Small intestine (tissue), 7 donors: ENCODE results near the gene NTN3. TPM values are rescaled to one million over a fixed set of nuclear protein-coding genes. Genes with fewer than 3 reads are reported as not detected.

Experiments used
- DNase-seq, 2 donors: peaks; one replicate each; pipeline versions ENCODE4 v3.0.0 to v3.0.0-alpha.2; 2013
- FAIRE-seq: peaks from 2 replicates; lab custom pipeline; 2012; peaks lifted over from hg19 to GRCh38; lab: Jason Lieb, UNC
- H3K27ac ChIP-seq, 3 donors: one replicate each; pipeline ENCODE4 v1.5.1; 2013; ENCODE audit warnings: low read length in 2 of 3, mild to moderate bottlenecking in 2 of 3, control low read depth in 1 of 3, inconsistent platforms in 1 of 3, low read depth in 1 of 3, moderate library complexity in 1 of 3
- H3K27me3 ChIP-seq, 3 donors: one replicate each; pipeline ENCODE4 v1.6.1; 2013; ENCODE audit warnings: low read length in 3 of 3, inconsistent platforms in 1 of 3; ENCODE audit not compliant: control insufficient read depth in 3 of 3, insufficient read depth in 3 of 3
- H3K36me3 ChIP-seq, 3 donors: one replicate each; pipeline ENCODE4 v1.6.1; 2013; ENCODE audit warnings: low read length in 3 of 3, inconsistent platforms in 1 of 3, low read depth in 1 of 3, mild to moderate bottlenecking in 1 of 3, moderate library complexity in 1 of 3; ENCODE audit not compliant: control insufficient read depth in 3 of 3, insufficient read depth in 2 of 3
- H3K4me1 ChIP-seq, 3 donors: one replicate each; pipeline ENCODE4 v1.6.1; 2013; ENCODE audit warnings: low read length in 2 of 3, inconsistent platforms in 1 of 3, low read depth in 1 of 3, mild to moderate bottlenecking in 1 of 3, moderate library complexity in 1 of 3; ENCODE audit not compliant: control insufficient read depth in 3 of 3, insufficient read depth in 2 of 3
- H3K4me3 ChIP-seq, 3 donors: one replicate each; pipeline ENCODE4 v1.5.1; 2013; ENCODE audit warnings: low read length in 3 of 3, control low read depth in 1 of 3, inconsistent platforms in 1 of 3, low read depth in 1 of 3, mild to moderate bottlenecking in 1 of 3, moderate library complexity in 1 of 3
- H3K9me3 ChIP-seq, 2 donors: one replicate each; pipeline ENCODE4 v1.6.1; 2013; ENCODE audit warnings: low read depth in 1 of 2, low read length in 1 of 2; ENCODE audit not compliant: control insufficient read depth in 2 of 2, insufficient read depth in 1 of 2
- WGBS, 3 donors: extraction: QIAGEN DNeasy Blood & Tissue Kit; methylation state at CpG; one replicate each; pipeline ENCODE4 v1.1.7; 2013; 5-methylcytosine and 5-hydroxymethylcytosine counted together
- polyA plus RNA-seq, 4 donors: library from polyadenylated mRNA; stranded (reverse) in 3 of 4; unstranded in 1 of 4; fragments of 200-250 nt in 3 of 4; fragments of 120-200 nt in 1 of 4; gene quantifications; one replicate each; pipeline versions ENCODE4 v1.2.1 to v1.2.3, GENCODE V29; 2013
- donor health status: healthy with polysubstance abuse.
- donor health status: control.
- donor health status: control.
- donor health status: Bipolar disorder and iron deficiency.
- donor health status: healthy.

NTN3 gene
- polyA plus RNA-seq, 4 donors = 0.04 to 0.74 TPM; not detected in 2

GRCh38 chr16:2458887-2459646, 12.0 kb upstream of the NTN3 start:
- H3K36me3 ChIP-seq = peaks cover 0 to 52% (median 0%) of the 10 kb centered on the region in 3 donors
- H3K27me3 ChIP-seq = no peaks in the 10 kb centered on the region
- H3K27ac ChIP-seq = no peak overlapping the region
- FAIRE-seq (no peak), DNase-seq (no peak)
- H3K4me1 ChIP-seq = peaks cover 2 to 16% (median 5%) of the 10 kb centered on the region in 3 donors
- H3K4me3 ChIP-seq = peak overlapping the region; percentile 22 to 70 (median 45)
- H3K9me3 ChIP-seq = no peaks in the 10 kb centered on the region
- WGBS, 3 donors = 26 to 34% (median 33%) methylated on average over 15 to 18 of the region's 18 CpGs

- H3K36me3 ChIP-seq = peaks cover 0 to 46% (median 0%) of the 10 kb centered on the region in 3 donors
- H3K4me3 ChIP-seq = peak within 1 kb of the TSS; percentile 38 to 70 (median 45)
- no peaks in the 10 kb centered on the region for H3K9me3 ChIP-seq
- no peak within 1 kb of the TSS for H3K27ac ChIP-seq
- no peaks in the 10 kb centered on the region for H3K27me3 ChIP-seq
- DNase-seq (peak; percentile 96 to 98), FAIRE-seq (peak; percentile 33)
- whole genome bisulfite sequencing, 3 donors = 0 to 1% (median 0%) methylated on average over 54 to 66 of the region's 66 CpGs
- peaks cover 2 to 16% (median 5%) of the 10 kb centered on the region in 3 donors for H3K4me1 ChIP-seq
Observed at GRCh38 chr16:2459647-2460390, 11.3 kb upstream of the NTN3 start, which contains the start of gene TEDC2. TEDC2 (plus strand) TSS chr16:2460109; CDS start chr16:2460145, 36 bp downstream.

GRCh38 chr16:2460391-2460713, 10.7 kb upstream of the NTN3 start:
- Histone ChIP-seq H3K27ac (no peak overlapping the region), H3K4me3 (peak overlapping the region; percentile 29 to 45 (median 38))
- no peak for FAIRE-seq

GRCh38 chr16:2460916-2461315, 10.2 kb upstream of the NTN3 start:
- H3K27ac ChIP-seq = no peak overlapping the region
- H3K4me3 ChIP-seq = peak overlapping the region in 1 of 3 donors; percentile 29
- no peaks in the 10 kb centered on the region for H3K27me3 ChIP-seq
- FAIRE-seq = no peak
- 88% methylated on average over 13 of the region's 13 CpGs for WGBS, 3 donors
- DNase-seq = no peak
- peaks cover 0 to 38% (median 0%) of the 10 kb centered on the region in 3 donors for H3K36me3 ChIP-seq
- H3K9me3 ChIP-seq = no peaks in the 10 kb centered on the region
- peaks cover 2 to 16% (median 5%) of the 10 kb centered on the region in 3 donors for H3K4me1 ChIP-seq

More at GRCh38 chr16:2460391-2460713, 10.7 kb upstream of the NTN3 start:
- Histone ChIP-seq H3K36me3 (peaks cover 0 to 41% (median 0%) of the 10 kb centered on the region in 3 donors), H3K4me1 (peaks cover 2 to 16% (median 5%) of the 10 kb centered on the region in 3 donors), H3K9me3 (no peaks in the 10 kb centered on the region), H3K27me3 (no peaks in the 10 kb centered on the region)
- 4 to 7% (median 6%) methylated on average over 11 to 20 of the region's 20 CpGs for WGBS, 3 donors
- no peak for DNase-seq

GRCh38 chr16:2462031-2462866, 8.8 kb upstream of the NTN3 start:
- H3K4me3 ChIP-seq = no peak overlapping the region
- H3K4me1 ChIP-seq = peaks cover 2 to 16% (median 5%) of the 10 kb centered on the region in 3 donors
- 90 to 96% (median 91%) methylated on average over 20 to 23 of the region's 23 CpGs for WGBS, 3 donors
- peaks cover 0 to 4% (median 0%) of the 10 kb centered on the region in 3 donors for H3K27me3 ChIP-seq
- DNase-seq = no peak
- H3K27ac ChIP-seq = no peak overlapping the region
- peaks cover 0 to 25% (median 0%) of the 10 kb centered on the region in 3 donors for H3K36me3 ChIP-seq
- FAIRE-seq = no peak
- H3K9me3 ChIP-seq = no peaks in the 10 kb centered on the region

- WGBS, 3 donors = 81 to 90% (median 84%) methylated on average over 10 to 12 of the region's 12 CpGs
- H3K27me3 ChIP-seq = peaks cover 3 to 18% (median 7%) of the 10 kb centered on the region in 3 donors
Observed at GRCh38 chr16:2464333-2464732, 6.8 kb upstream of the NTN3 start.

GRCh38 chr16:2465653-2466415, 5.3 kb upstream of the NTN3 start:
- no peak for FAIRE-seq
- 83 to 86% (median 84%) methylated on average over 12 of the region's 12 CpGs for WGBS, 3 donors
- H3K36me3 ChIP-seq = peaks cover 0 to 20% (median 0%) of the 10 kb centered on the region in 3 donors
- no peak overlapping the region for H3K4me3 ChIP-seq
- H3K27ac ChIP-seq = no peak overlapping the region
- DNase-seq = no peak
- H3K4me1 ChIP-seq = peaks cover 0 to 18% (median 2%) of the 10 kb centered on the region in 3 donors
- H3K9me3 ChIP-seq = no peaks in the 10 kb centered on the region
- H3K27me3 ChIP-seq = peaks cover 7 to 33% (median 10%) of the 10 kb centered on the region in 3 donors

More at GRCh38 chr16:2464333-2464732, 6.8 kb upstream of the NTN3 start:
- Histone ChIP-seq H3K4me3 (no peak overlapping the region), H3K4me1 (peaks cover under 1 to 25% (median 7%) of the 10 kb centered on the region in 3 donors), H3K9me3 (no peaks in the 10 kb centered on the region), H3K36me3 (peaks cover 0 to 21% (median 0%) of the 10 kb centered on the region in 3 donors), H3K27ac (no peak overlapping the region)
- DNase-seq (no peak), FAIRE-seq (no peak)
